HepG2 (cell line): Measurements from ENCODE around the gene HDAC10. TPM values are rescaled to one million over a fixed set of nuclear protein-coding genes. Genes with fewer than 3 reads are reported as not detected.

Experiments
- ADNP ChIP-seq: sonication (generic); formaldehyde crosslinking; IDR thresholded peaks from 2 replicates; pipeline ENCODE4 v1.4.0; 2020; ENCODE audit warnings: missing genetic modification reagents
- BRD4 ChIP-seq: sonication (generic); formaldehyde crosslinking; IDR thresholded peaks from 2 replicates; pipeline ENCODE4 v1.4.0; 2020; ENCODE audit warnings: missing genetic modification reagents
- CEBPB ChIP-seq: IDR thresholded peaks from 2 replicates; pipeline ENCODE4 v1.6.1; 2011; ENCODE audit warnings: low read depth, low read length, improper control_type of control experiment, borderline replicate concordance
- CENPT ChIP-seq: sonication (generic); formaldehyde crosslinking; IDR thresholded peaks from 2 replicates; pipeline ENCODE4 v1.8.0; 2022; ENCODE audit warnings: low read depth, mild to moderate bottlenecking, moderate library complexity, missing genetic modification reagents
- FLYWCH1 ChIP-seq: sonication (generic); formaldehyde crosslinking; IDR thresholded peaks from 2 replicates; pipeline ENCODE4 v1.8.1; 2023; ENCODE audit warnings: mild to moderate bottlenecking, missing genetic modification reagents
- FOXK2 ChIP-seq: fragments of 450-650 bp; IDR thresholded peaks from 2 replicates; pipeline ENCODE4 v1.6.1; 2016
- GATAD2A ChIP-seq: IDR thresholded peaks from 2 replicates; pipeline ENCODE4 v1.6.1; 2016
- IRF2 ChIP-seq: IDR thresholded peaks from 2 replicates; pipeline ENCODE4 v1.6.1; 2018; ENCODE audit warnings: missing genetic modification reagents, missing compliant biosample characterization
- KLF13 ChIP-seq: sonication (generic); formaldehyde crosslinking; IDR thresholded peaks from 2 replicates; pipeline ENCODE4 v1.4.0; 2020; ENCODE audit warnings: mild to moderate bottlenecking, missing genetic modification reagents
- KLF9 ChIP-seq: IDR thresholded peaks from 2 replicates; pipeline ENCODE4 v1.6.1; 2016; ENCODE audit warnings: low read depth
- MAFK ChIP-seq, 2 experiments: IDR thresholded peaks in 1 of 2; conservative IDR thresholded peaks in 1 of 2; 2 replicates each; pipeline ENCODE4 v1.6.1; 2011; ENCODE audit warnings: improper control_type of control experiment in 2 of 2, low read length in 2 of 2
- NFE2L1 ChIP-seq: sonication (generic); formaldehyde crosslinking; IDR thresholded peaks from 2 replicates; pipeline ENCODE4 v1.4.0; 2020; ENCODE audit warnings: missing genetic modification reagents, mild to moderate bottlenecking, borderline replicate concordance
- NFKB2 ChIP-seq: sonication (generic); formaldehyde crosslinking; IDR thresholded peaks from 2 replicates; pipeline ENCODE4 v1.4.0; 2020; ENCODE audit warnings: missing genetic modification reagents, borderline replicate concordance
- NPAS2 ChIP-seq: sonication (generic); formaldehyde crosslinking; IDR thresholded peaks from 2 replicates; pipeline ENCODE4 v1.8.0; 2022; ENCODE audit warnings: mild to moderate bottlenecking, missing genetic modification reagents, borderline replicate concordance
- REL ChIP-seq: sonication (generic); formaldehyde crosslinking; conservative IDR thresholded peaks from 2 replicates; pipeline ENCODE4 v1.8.0; 2022; ENCODE audit warnings: mild to moderate bottlenecking, missing genetic modification reagents, moderate library complexity
- TAF15 ChIP-seq: fragments of 200-400 bp; formaldehyde crosslinking; IDR thresholded peaks from one replicate; pipeline ENCODE4 v1.6.1; 2018; ENCODE audit warnings: mild to moderate bottlenecking, low read depth, low read length; ENCODE audit not compliant: poor library complexity, severe bottlenecking
- ZBTB7A ChIP-seq: sonication (generic); formaldehyde crosslinking; IDR thresholded peaks from 2 replicates; pipeline ENCODE4 v1.8.0; 2022; ENCODE audit warnings: mild to moderate bottlenecking, missing genetic modification reagents
- ZFP36 ChIP-seq: fragments of 150-350 bp; IDR thresholded peaks from 2 replicates; pipeline ENCODE4 v1.6.1; 2018; ENCODE audit warnings: borderline replicate concordance, low read length, low read depth; ENCODE audit not compliant: partially characterized antibody
- ZNF251 ChIP-seq: sonication (generic); formaldehyde crosslinking; IDR thresholded peaks from 2 replicates; pipeline ENCODE4 v1.9.0; 2021; ENCODE audit warnings: mild to moderate bottlenecking, missing genetic modification reagents
- ZNF292 ChIP-seq: sonication (generic); formaldehyde crosslinking; IDR thresholded peaks from 2 replicates; pipeline ENCODE4 v1.8.1; 2022; ENCODE audit warnings: mild to moderate bottlenecking, low read depth, missing genetic modification reagents, borderline replicate concordance
- polyA plus RNA-seq, 8 experiments: library from polyadenylated mRNA; depleted of rRNA in 3 of 8; stranded (reverse) in 7 of 8; unstranded in 1 of 8; fragments of >200 nt; fragmentation: Illumina TruSeq in 4 of 8; extraction: Trizol in 4 of 8; gene quantifications; 2 replicates each; pipeline versions ENCODE4 v1.2.1 to v1.2.3, GENCODE V29; 2011 to 2016; ENCODE audit warnings: low read depth in 4 of 8, missing spikeins in 1 of 8, mixed read lengths in 1 of 8; ENCODE audit not compliant: insufficient read depth in 1 of 8
- total RNA-seq, 5 experiments: library from RNA; depleted of rRNA; stranded (reverse); fragments of >200 nt; fragmentation: Illumina TruSeq; extraction: Trizol; gene quantifications; 2 replicates each; pipeline ENCODE4 v1.2.3, GENCODE V29; 2016; ENCODE audit warnings: low read depth in 1 of 5
- TF ChIP-seq, protein P1 (sequence below): sonication (generic); formaldehyde crosslinking; IDR thresholded peaks from 2 replicates; pipeline ENCODE4 v1.9.0; 2021; ENCODE audit warnings: missing genetic modification reagents, mild to moderate bottlenecking, borderline replicate concordance
- TF ChIP-seq, protein P2 (sequence below): sonication (generic); formaldehyde crosslinking; IDR thresholded peaks from 2 replicates; pipeline ENCODE4 v1.8.1; 2023; ENCODE audit warnings: missing genetic modification reagents, inconsistent platforms, borderline replicate concordance
- TF ChIP-seq, protein P3 (sequence below): sonication (generic); formaldehyde crosslinking; IDR thresholded peaks from 2 replicates; pipeline ENCODE4 v1.5.0; 2020; ENCODE audit warnings: mild to moderate bottlenecking, missing genetic modification reagents

Gene HDAC10
- total and polyA plus RNA-seq, 2 of the 13 experiments (the other 11 are each of a cell fraction or from before 2014, with no cell fraction given), result 13.9 to 14.9 TPM

DNA sequence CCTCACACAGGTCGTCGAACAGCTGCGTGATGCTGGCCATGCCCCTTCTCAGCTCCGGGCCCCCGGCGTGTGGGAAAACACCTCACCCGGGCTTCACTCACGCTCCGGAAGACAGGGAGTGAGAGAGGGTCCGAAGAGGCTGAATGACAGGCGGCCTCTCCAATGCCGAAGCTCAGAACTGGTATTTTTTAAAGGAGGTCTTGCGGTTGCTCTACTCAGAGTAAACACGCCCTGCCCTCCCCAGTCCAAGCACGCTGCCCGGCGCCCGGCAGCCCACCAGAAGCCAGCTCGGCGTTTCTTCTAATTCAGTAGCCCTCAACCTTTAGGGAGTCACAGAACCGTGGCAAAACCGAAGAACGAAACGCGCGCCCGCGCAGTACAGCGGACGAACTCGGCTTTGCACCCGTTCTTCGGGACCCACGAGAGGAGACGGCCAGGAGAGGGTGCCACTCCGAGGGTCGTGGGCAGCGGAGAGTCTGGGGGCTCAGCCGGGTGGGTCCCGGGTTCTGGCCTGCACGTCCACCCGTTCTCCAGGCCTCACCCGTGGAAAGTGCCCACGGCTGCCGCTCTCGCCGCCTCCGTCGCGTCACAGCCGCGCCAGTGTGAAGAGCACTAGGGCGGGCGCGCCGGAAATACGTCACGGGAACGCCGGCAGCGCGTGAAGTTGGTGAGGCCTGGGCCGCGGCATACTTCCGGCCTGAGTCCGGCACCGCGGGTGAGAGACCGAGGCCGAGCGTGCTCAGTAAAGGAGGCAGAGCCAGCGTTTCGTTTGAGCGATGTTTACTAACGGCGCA, 6.4 kb downstream of the HDAC10 start, which contains the start of gene TUBGCP6 (continued):
- TF ChIP-seq, protein P1, sequence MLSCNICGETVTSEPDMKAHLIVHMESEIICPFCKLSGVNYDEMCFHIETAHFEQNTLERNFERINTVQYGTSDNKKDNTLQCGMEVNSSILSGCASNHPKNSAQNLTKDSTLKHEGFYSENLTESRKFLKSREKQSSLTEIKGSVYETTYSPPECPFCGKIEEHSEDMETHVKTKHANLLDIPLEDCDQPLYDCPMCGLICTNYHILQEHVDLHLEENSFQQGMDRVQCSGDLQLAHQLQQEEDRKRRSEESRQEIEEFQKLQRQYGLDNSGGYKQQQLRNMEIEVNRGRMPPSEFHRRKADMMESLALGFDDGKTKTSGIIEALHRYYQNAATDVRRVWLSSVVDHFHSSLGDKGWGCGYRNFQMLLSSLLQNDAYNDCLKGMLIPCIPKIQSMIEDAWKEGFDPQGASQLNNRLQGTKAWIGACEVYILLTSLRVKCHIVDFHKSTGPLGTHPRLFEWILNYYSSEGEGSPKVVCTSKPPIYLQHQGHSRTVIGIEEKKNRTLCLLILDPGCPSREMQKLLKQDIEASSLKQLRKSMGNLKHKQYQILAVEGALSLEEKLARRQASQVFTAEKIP, result no peak
- TF ChIP-seq TAF15 (peak; percentile 19), NPAS2 (CRISPR knock-in tag) (no peak), FLYWCH1 (CRISPR knock-in tag) (no peak), NFE2L1 (CRISPR knock-in tag) (peak; percentile 59; the same call in 1 of the 2 replicates), ADNP (no peak), FOXK2 (0 out of 2 replicates have a peak, but pooled peaks have one; percentile 47), ZNF251 (CRISPR knock-in tag) (peak; percentile 73; the same call in 1 of the 2 replicates), IRF2 (CRISPR knock-in tag) (peak; percentile 94), KLF13 (CRISPR knock-in tag) (0 out of 2 replicates have a peak, but pooled peaks have one; percentile 41), CEBPB (no peak), GATAD2A (CRISPR knock-in tag) (peak; percentile 53; the same call in 1 of the 2 replicates), MAFK (conservative IDR thresholded peaks at IDR 0.05 in 1 of 2, IDR thresholded peaks at IDR 0.05 in 1 of 2; ENCODE audit: low read length in 2 of 2) (0 out of 4 replicates have a peak, but pooled peaks of 1 of the 2 experiments have one; percentile 1), ZBTB7A (peak; percentile 78), NFKB2 (CRISPR knock-in tag) (peak; percentile 86), ZFP36 (no peak), CENPT (CRISPR knock-in tag) (no peak), ZNF292 (peak; percentile 29; the same call in 1 of the 2 replicates), REL (no peak), KLF9 (CRISPR knock-in tag) (no peak), BRD4 (CRISPR knock-in tag) (0 out of 2 replicates have a peak, but pooled peaks have one; percentile 75)
- TF ChIP-seq, protein P2, sequence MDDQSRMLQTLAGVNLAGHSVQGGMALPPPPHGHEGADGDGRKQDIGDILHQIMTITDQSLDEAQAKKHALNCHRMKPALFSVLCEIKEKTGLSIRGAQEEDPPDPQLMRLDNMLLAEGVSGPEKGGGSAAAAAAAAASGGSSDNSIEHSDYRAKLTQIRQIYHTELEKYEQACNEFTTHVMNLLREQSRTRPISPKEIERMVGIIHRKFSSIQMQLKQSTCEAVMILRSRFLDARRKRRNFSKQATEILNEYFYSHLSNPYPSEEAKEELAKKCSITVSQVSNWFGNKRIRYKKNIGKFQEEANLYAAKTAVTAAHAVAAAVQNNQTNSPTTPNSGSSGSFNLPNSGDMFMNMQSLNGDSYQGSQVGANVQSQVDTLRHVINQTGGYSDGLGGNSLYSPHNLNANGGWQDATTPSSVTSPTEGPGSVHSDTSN (CRISPR knock-in tag), result no peak; the same call in 1 of the 2 replicates
- TF ChIP-seq, protein P3, sequence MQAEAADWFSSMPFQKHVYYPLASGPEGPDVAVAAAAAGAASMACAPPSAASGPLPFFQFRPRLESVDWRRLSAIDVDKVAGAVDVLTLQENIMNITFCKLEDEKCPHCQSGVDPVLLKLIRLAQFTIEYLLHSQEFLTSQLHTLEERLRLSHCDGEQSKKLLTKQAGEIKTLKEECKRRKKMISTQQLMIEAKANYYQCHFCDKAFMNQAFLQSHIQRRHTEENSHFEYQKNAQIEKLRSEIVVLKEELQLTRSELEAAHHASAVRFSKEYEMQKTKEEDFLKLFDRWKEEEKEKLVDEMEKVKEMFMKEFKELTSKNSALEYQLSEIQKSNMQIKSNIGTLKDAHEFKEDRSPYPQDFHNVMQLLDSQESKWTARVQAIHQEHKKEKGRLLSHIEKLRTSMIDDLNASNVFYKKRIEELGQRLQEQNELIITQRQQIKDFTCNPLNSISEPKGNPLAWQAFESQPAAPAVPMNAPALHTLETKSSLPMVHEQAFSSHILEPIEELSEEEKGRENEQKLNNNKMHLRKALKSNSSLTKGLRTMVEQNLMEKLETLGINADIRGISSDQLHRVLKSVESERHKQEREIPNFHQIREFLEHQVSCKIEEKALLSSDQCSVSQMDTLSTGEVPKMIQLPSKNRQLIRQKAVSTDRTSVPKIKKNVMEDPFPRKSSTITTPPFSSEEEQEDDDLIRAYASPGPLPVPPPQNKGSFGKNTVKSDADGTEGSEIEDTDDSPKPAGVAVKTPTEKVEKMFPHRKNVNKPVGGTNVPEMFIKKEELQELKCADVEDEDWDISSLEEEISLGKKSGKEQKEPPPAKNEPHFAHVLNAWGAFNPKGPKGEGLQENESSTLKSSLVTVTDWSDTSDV (CRISPR knock-in tag), result no peak
